ACC112 (cell line): ENCODE results near the gene FTO.

ENCODE experiments used
- H2AFZ ChIP-seq: fragments of 200-600 bp; sonication (generic); one replicate; pipeline ENCODE4 v1.6.0; 2017; ENCODE audit warnings: antibody characterized with exemption, low read length; ENCODE audit not compliant: unreplicated experiment
- H3K27ac ChIP-seq: fragments of 200-600 bp; sonication (generic); 2 replicates; pipeline ENCODE4 v1.5.1; 2014; ENCODE audit warnings: low read depth, mild to moderate bottlenecking, antibody characterized with exemption, low read length, moderate library complexity
- H3K27me3 ChIP-seq: fragments of 200-600 bp; sonication (generic); 2 replicates; pipeline ENCODE4 v1.6.1; 2014; ENCODE audit warnings: mild to moderate bottlenecking, antibody characterized with exemption, low read length, moderate library complexity, mixed read lengths; ENCODE audit not compliant: insufficient read depth
- H3K36me3 ChIP-seq: fragments of 200-600 bp; sonication (generic); 2 replicates; pipeline ENCODE4 v1.6.1; 2016; ENCODE audit warnings: mild to moderate bottlenecking, antibody characterized with exemption, low read length, moderate library complexity, mixed read lengths; ENCODE audit not compliant: insufficient read depth
- H3K4me1 ChIP-seq: fragments of 200-600 bp; sonication (generic); one replicate; pipeline ENCODE4 v1.6.1; 2016; ENCODE audit warnings: low read length, mixed read lengths; ENCODE audit not compliant: insufficient read depth, unreplicated experiment, control insufficient read depth
- H3K4me3 ChIP-seq: fragments of 200-600 bp; sonication (generic); 2 replicates; pipeline ENCODE4 v1.5.1; 2014; ENCODE audit warnings: mild to moderate bottlenecking, low read depth, low read length
- H3K79me2 ChIP-seq: fragments of 200-600 bp; sonication (generic); one replicate; pipeline ENCODE4 v1.6.0; 2016; ENCODE audit warnings: low read length; ENCODE audit not compliant: control insufficient read depth, unreplicated experiment, insufficient read depth

Gene FTO

GRCh38 chr16:53822936-53823529 lies 119.1 kb downstream of the FTO start:
- H3K36me3 ChIP-seq = peaks cover 8% of the 10 kb centered on the region; the same call in 1 of the 2 replicates
- H3K27me3 ChIP-seq = no peaks in the 10 kb centered on the region
- H3K4me3 ChIP-seq = no peak overlapping the region
- H2AFZ ChIP-seq = no peak overlapping the region
- H3K4me1 ChIP-seq = peaks cover 34% of the 10 kb centered on the region
- peak overlapping the region; percentile 85 for H3K27ac ChIP-seq
- H3K79me2 ChIP-seq = peaks cover 19% of the 10 kb centered on the region

GRCh38 chr16:53826658-53827057 lies 122.7 kb downstream of the FTO start:
- Histone ChIP-seq H3K27ac (no peak overlapping the region), H3K4me1 (peaks cover 23% of the 10 kb centered on the region), H3K79me2 (peaks cover 25% of the 10 kb centered on the region), H3K27me3 (no peaks in the 10 kb centered on the region), H2AFZ (no peak overlapping the region), H3K36me3 (peaks cover 18% of the 10 kb centered on the region), H3K4me3 (no peak overlapping the region)

DNA sequence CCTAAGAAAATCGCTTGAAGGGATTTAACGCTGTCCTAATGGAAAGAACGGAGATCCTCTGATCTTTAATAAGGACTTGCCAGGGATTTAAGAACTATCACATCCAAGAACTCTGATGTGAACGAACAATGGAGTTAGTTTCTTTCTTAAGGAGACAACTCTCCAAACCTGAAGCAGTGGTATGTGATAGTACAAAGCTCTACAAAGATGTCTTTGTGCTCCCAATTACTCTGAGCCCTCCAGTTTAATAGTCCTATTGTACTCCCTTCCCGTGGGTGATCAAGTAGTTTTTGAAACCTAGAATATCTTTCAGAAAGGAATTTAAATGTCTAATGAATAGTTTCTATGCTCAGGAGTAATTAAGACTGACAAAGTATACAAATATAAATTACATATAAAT lies 123.8 kb downstream of the FTO start:
- Histone ChIP-seq H2AFZ (no peak overlapping the region), H3K27me3 (no peaks in the 10 kb centered on the region), H3K27ac (no peak overlapping the region), H3K4me1 (peaks cover 13% of the 10 kb centered on the region), H3K79me2 (peaks cover 23% of the 10 kb centered on the region), H3K36me3 (peaks cover 20% of the 10 kb centered on the region), H3K4me3 (no peak overlapping the region)

GRCh38 chr16:53829186-53829747 lies 125.3 kb downstream of the FTO start:
- Histone ChIP-seq H3K79me2 (peaks cover 23% of the 10 kb centered on the region), H3K4me1 (peaks cover 7% of the 10 kb centered on the region), H3K36me3 (peaks cover 28% of the 10 kb centered on the region), H3K27me3 (no peaks in the 10 kb centered on the region), H3K27ac (no peak overlapping the region), H3K4me3 (no peak overlapping the region), H2AFZ (no peak overlapping the region)

DNA sequence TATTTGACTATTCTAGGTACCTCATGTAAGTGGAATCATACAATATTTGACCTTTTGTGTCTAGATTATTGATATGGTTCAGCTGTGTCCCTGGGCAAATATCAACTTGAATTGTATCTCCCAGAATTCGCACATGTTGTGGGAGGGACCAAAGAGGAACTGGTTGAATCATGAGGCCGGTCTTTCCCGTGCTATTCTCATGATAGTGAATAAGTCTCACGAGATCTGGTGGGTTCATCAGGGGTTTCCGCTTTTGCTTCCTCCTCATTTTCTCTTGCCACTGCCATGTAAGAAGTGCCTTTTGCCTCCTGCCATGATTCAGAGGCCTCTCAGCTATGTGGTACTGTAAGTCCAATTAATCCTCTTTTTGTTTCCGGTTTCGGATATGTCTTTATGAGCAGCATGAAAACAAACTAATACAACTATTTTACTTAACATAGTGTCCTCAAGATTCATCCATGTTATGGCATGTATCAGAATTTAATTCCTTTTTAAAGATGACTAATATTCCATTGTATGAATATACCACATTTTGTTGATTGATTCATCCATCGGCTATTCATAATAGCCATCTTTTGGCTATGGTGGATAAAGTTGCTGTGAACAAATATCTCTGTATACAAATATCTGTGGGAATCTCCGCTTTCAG lies 129.1 kb downstream of the FTO start:
- Histone ChIP-seq H3K4me3 (no peak overlapping the region), H3K36me3 (peaks cover 22% of the 10 kb centered on the region), H3K27ac (no peak overlapping the region), H3K27me3 (no peaks in the 10 kb centered on the region), H3K79me2 (peaks cover 18% of the 10 kb centered on the region), H3K4me1 (peaks cover 7% of the 10 kb centered on the region), H2AFZ (no peak overlapping the region)

- no peak overlapping the region for H3K4me3 ChIP-seq
- no peaks in the 10 kb centered on the region for H3K27me3 ChIP-seq
- H2AFZ ChIP-seq = no peak overlapping the region
- H3K27ac ChIP-seq = no peak overlapping the region
- peaks cover 17% of the 10 kb centered on the region for H3K36me3 ChIP-seq
- H3K4me1 ChIP-seq = no peaks in the 10 kb centered on the region
- peaks cover 10% of the 10 kb centered on the region for H3K79me2 ChIP-seq
Observed at GRCh38 chr16:53836142-53836541, 132.2 kb downstream of the FTO start.

DNA sequence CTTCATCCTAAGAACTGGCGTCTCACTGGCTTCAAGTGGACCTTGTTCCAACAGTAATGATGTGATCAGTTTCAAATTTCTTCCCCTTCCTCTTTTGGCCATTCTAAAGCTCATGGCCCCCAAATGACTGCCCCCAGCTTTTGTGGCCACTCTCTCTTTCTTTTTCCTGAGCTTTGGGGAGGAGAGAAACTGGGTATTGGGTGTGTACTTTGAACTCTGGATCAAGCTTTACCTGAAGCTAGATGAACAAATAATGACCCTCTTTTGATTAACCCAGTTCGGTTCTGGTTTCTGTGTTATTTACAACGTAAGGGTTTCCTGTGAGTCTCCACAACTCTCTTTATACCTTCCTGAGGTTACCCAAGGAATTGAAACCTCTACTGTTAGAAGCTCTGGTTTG lies 132.7 kb downstream of the FTO start:
- Histone ChIP-seq H3K4me1 (no peaks in the 10 kb centered on the region), H3K27me3 (no peaks in the 10 kb centered on the region), H3K36me3 (peaks cover 12% of the 10 kb centered on the region), H3K79me2 (peaks cover 10% of the 10 kb centered on the region), H3K4me3 (no peak overlapping the region), H2AFZ (no peak overlapping the region), H3K27ac (no peak overlapping the region)

GRCh38 chr16:53837426-53837825 lies 133.5 kb downstream of the FTO start:
- peaks cover 10% of the 10 kb centered on the region for H3K36me3 ChIP-seq
- H3K4me3 ChIP-seq = no peak overlapping the region

GRCh38 chr16:53839150-53839549 lies 135.2 kb downstream of the FTO start:
- H3K27me3 ChIP-seq = no peaks in the 10 kb centered on the region
- no peak overlapping the region for H2AFZ ChIP-seq
- peaks cover 2% of the 10 kb centered on the region for H3K36me3 ChIP-seq
- H3K4me1 ChIP-seq = no peaks in the 10 kb centered on the region
- H3K79me2 ChIP-seq = peaks cover 4% of the 10 kb centered on the region
- no peak overlapping the region for H3K4me3 ChIP-seq
- no peak overlapping the region for H3K27ac ChIP-seq

More at GRCh38 chr16:53837426-53837825, 133.5 kb downstream of the FTO start:
- H3K79me2 ChIP-seq = peaks cover 10% of the 10 kb centered on the region
- H2AFZ ChIP-seq = no peak overlapping the region
- no peak overlapping the region for H3K27ac ChIP-seq
- H3K4me1 ChIP-seq = no peaks in the 10 kb centered on the region
- H3K27me3 ChIP-seq = no peaks in the 10 kb centered on the region

- Histone ChIP-seq H3K79me2 (peaks cover 4% of the 10 kb centered on the region), H3K27ac (no peak overlapping the region), H3K4me3 (no peak overlapping the region), H3K27me3 (no peaks in the 10 kb centered on the region), H3K36me3 (peaks cover 2% of the 10 kb centered on the region), H2AFZ (no peak overlapping the region), H3K4me1 (no peaks in the 10 kb centered on the region)
Observed at GRCh38 chr16:53840456-53840855, 136.5 kb downstream of the FTO start.

- no peaks in the 10 kb centered on the region for H3K79me2 ChIP-seq
- H3K36me3 ChIP-seq = peaks cover 2% of the 10 kb centered on the region
- H3K27me3 ChIP-seq = no peaks in the 10 kb centered on the region
- H3K4me3 ChIP-seq = no peak overlapping the region
- H2AFZ ChIP-seq = no peak overlapping the region
- H3K4me1 ChIP-seq = no peaks in the 10 kb centered on the region
- H3K27ac ChIP-seq = no peak overlapping the region
Observed at GRCh38 chr16:53841884-53842283, 137.9 kb downstream of the FTO start.
